Thyroid gland (tissue), 4 donors: ENCODE measurements around the gene C10orf105. TPM values are rescaled to one million over a fixed set of nuclear protein-coding genes. Genes with fewer than 3 reads are reported as not detected.
A peak's percentile ranks its signal among the peaks of the same experiment; 100 is the strongest.

Experiments used
- DNase-seq, 2 donors: peaks; one replicate each; pipeline ENCODE4 v3.0.0-alpha.2; 2019
- H3K27ac ChIP-seq, 3 donors: fragments of 200-600 bp; sonication (generic); 1 replicate in 2 of 3; 2 replicates in 1 of 3; pipeline ENCODE4 v1.5.1; 2016 to 2019; ENCODE audit warnings: mild to moderate bottlenecking in 1 of 3, moderate library complexity in 1 of 3
- H3K27me3 ChIP-seq: fragments of 200-600 bp; sonication (generic); one replicate; pipeline ENCODE4 v1.5.1; 2019
- H3K36me3 ChIP-seq, 2 donors: fragments of 200-600 bp; sonication (generic); one replicate each; pipeline ENCODE4 v1.5.1; 2016 to 2019
- H3K4me1 ChIP-seq, 2 donors: fragments of 200-600 bp; sonication (generic); one replicate each; pipeline ENCODE4 v1.5.1; 2017 to 2019
- H3K4me3 ChIP-seq, 3 donors: fragments of 200-600 bp; sonication (generic); replicated peaks in 1 of 3; 1 replicate in 2 of 3; 2 replicates in 1 of 3; pipeline ENCODE4 v1.5.1; 2016; ENCODE audit warnings: mild to moderate bottlenecking in 1 of 3
- H3K9me3 ChIP-seq: fragments of 200-600 bp; sonication (generic); one replicate; pipeline ENCODE4 v1.5.1; 2017
- POLR2A ChIP-seq, 2 donors: fragments of 450-650 bp; IDR thresholded peaks; one replicate each; pipeline ENCODE4 v1.6.1; 2017; ENCODE audit warnings: antibody characterized with exemption in 2 of 2, mild to moderate bottlenecking in 2 of 2, moderate library complexity in 1 of 2
- WGBS, 2 donors: methylation state at CpG; one replicate each; pipeline ENCODE4 v1.1.5; 2017; 5-methylcytosine and 5-hydroxymethylcytosine counted together
- intact Hi-C: fragments of 100-400 bp; cut with DNase I; formaldehyde crosslinking; loops from one replicate; pipeline ENCODE4 v1.15.1; 2023
- total RNA-seq, 4 donors: library from RNA; depleted of rRNA; stranded (reverse); fragments of >200 nt; gene quantifications; one replicate each; pipeline ENCODE4 v1.2.3, GENCODE V29; 2016
- TF ChIP-seq, protein P1 (sequence below), 6 experiments: fragments of 200-600 bp in 3 of 6; fragments of 450-650 bp in 3 of 6; sonication (generic) in 3 of 6; IDR thresholded peaks; one replicate each; pipeline ENCODE4 v1.5.1; 2016 to 2019; ENCODE audit warnings: antibody characterized with exemption in 6 of 6, mild to moderate bottlenecking in 2 of 6, inconsistent platforms in 1 of 6, moderate library complexity in 1 of 6

Gene C10orf105
- total RNA-seq, 4 donors from 2014 or later: not detected

- TF ChIP-seq POLR2A (IDR thresholded peaks at IDR 0.05): no peak
- TF ChIP-seq, protein P1, sequence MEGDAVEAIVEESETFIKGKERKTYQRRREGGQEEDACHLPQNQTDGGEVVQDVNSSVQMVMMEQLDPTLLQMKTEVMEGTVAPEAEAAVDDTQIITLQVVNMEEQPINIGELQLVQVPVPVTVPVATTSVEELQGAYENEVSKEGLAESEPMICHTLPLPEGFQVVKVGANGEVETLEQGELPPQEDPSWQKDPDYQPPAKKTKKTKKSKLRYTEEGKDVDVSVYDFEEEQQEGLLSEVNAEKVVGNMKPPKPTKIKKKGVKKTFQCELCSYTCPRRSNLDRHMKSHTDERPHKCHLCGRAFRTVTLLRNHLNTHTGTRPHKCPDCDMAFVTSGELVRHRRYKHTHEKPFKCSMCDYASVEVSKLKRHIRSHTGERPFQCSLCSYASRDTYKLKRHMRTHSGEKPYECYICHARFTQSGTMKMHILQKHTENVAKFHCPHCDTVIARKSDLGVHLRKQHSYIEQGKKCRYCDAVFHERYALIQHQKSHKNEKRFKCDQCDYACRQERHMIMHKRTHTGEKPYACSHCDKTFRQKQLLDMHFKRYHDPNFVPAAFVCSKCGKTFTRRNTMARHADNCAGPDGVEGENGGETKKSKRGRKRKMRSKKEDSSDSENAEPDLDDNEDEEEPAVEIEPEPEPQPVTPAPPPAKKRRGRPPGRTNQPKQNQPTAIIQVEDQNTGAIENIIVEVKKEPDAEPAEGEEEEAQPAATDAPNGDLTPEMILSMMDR (IDR thresholded peaks at IDR 0.05): no peak
- Histone ChIP-seq H3K4me3 (no peak overlapping the region), H3K36me3 (no peaks in the 10 kb centered on the region), H3K9me3 (no peaks in the 10 kb centered on the region), H3K27ac (no peak overlapping the region), H3K4me1 (peaks cover 16 to 38% of the 10 kb centered on the region in 2 donors), H3K27me3 (no peaks in the 10 kb centered on the region)
- 81 to 93% methylated on average over 2 to 4 of the region's 4 CpGs for WGBS, 2 donors
- intact Hi-C loops: no loop called here
- DNase-seq: no peak
Observed at GRCh38 chr10:71717056-71717455, 2.5 kb downstream of the C10orf105 start.

DNA sequence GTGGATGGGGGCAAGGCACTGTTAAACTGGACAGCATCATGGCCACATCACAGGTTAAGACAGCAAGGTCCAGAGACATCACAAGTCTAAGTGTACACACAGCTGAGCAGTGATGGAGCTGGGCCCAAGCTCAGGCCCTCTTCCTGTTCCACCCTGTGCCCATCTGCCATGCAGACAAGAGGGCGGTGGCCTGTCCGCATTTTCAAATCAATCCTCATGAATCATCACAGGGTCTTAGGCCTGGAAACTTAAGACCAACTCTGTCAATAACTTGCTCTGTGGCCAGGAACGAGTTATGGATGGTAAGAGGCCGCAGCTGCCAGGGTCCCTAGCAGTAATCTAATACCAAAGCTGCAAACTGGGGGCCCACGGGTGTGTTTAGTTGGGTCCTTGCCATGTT is 3.2 kb downstream of the C10orf105 start:
- intact Hi-C loops: no loop called here
- Histone ChIP-seq H3K27ac (no peak overlapping the region), H3K27me3 (no peaks in the 10 kb centered on the region), H3K4me3 (no peak overlapping the region), H3K9me3 (no peaks in the 10 kb centered on the region), H3K4me1 (peaks cover 16 to 38% of the 10 kb centered on the region in 2 donors), H3K36me3 (no peaks in the 10 kb centered on the region)
- 90 to 97% methylated on average over 5 of the region's 5 CpGs for WGBS, 2 donors
- TF ChIP-seq POLR2A (IDR thresholded peaks at IDR 0.05): no peak
- TF ChIP-seq, protein P1 (IDR thresholded peaks at IDR 0.05): no peak
- DNase-seq: no peak

- Histone ChIP-seq H3K27ac (no peak overlapping the region), H3K4me3 (no peak overlapping the region), H3K9me3 (no peaks in the 10 kb centered on the region), H3K4me1 (peaks cover 16 to 38% of the 10 kb centered on the region in 2 donors), H3K36me3 (no peaks in the 10 kb centered on the region), H3K27me3 (no peaks in the 10 kb centered on the region)
- TF ChIP-seq, protein P1 (IDR thresholded peaks at IDR 0.05): no peak
- TF ChIP-seq POLR2A (IDR thresholded peaks at IDR 0.05): no peak
- intact Hi-C loops: no loop called here
- no peak for DNase-seq
- 94% methylated on average over 19 to 20 of the region's 20 CpGs for WGBS, 2 donors
Observed at GRCh38 chr10:71715860-71716259, 3.7 kb downstream of the C10orf105 start.

- H3K4me1 ChIP-seq: peaks cover 16 to 38% of the 10 kb centered on the region in 2 donors
Observed at GRCh38 chr10:71715026-71715425, 4.6 kb downstream of the C10orf105 start.

DNA sequence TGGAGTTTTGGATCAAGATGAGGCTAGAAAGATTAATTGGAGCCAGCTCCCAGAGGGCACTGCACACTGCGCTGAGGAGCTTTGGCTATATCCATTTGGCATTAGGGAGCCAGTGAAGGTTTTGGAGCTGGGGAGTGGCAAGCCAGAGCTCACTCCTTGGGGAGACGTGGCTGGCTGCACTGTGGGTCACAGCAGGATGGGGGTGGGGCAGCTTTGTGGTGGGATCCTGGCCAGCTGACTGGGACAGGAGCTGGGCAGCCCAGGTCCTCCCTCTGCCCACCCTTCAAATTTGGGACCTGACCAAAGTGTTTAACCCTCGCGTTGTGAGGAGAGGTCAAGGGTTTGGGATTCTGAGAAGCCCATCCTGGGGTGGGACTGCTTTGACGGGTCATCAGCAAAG is 5.0 kb downstream of the C10orf105 start:
- intact Hi-C loops: no loop called here
- 71 to 85% methylated on average over 2 to 5 of the region's 5 CpGs for WGBS, 2 donors
- H3K4me1 ChIP-seq: peaks cover 16 to 38% of the 10 kb centered on the region in 2 donors

More at GRCh38 chr10:71715026-71715425, 4.6 kb downstream of the C10orf105 start:
- no peak for TF ChIP-seq POLR2A (IDR thresholded peaks at IDR 0.05)
- TF ChIP-seq, protein P1 (IDR thresholded peaks at IDR 0.05): no peak
- WGBS, 2 donors: 86% methylated on average over 7 of the region's 8 CpGs; no CpG with 5 or more reads in 1 of the 2 donors
- no peak overlapping the region for H3K4me3 ChIP-seq
- H3K27ac ChIP-seq: no peak overlapping the region
- H3K27me3 ChIP-seq: no peaks in the 10 kb centered on the region
- no peaks in the 10 kb centered on the region for H3K36me3 ChIP-seq
- intact Hi-C loops: no loop called here
- H3K9me3 ChIP-seq: no peaks in the 10 kb centered on the region
- DNase-seq: no peak

More for the DNA sequence above, 5.0 kb downstream of the C10orf105 start:
- no peaks in the 10 kb centered on the region for H3K9me3 ChIP-seq
- TF ChIP-seq, protein P1 (IDR thresholded peaks at IDR 0.05): no peak
- TF ChIP-seq POLR2A (IDR thresholded peaks at IDR 0.05): no peak
- DNase-seq: no peak
- H3K27me3 ChIP-seq: no peaks in the 10 kb centered on the region
- no peaks in the 10 kb centered on the region for H3K36me3 ChIP-seq
- H3K27ac ChIP-seq: peak overlapping the region; percentile 61 to 76 (median 68)
- no peak overlapping the region for H3K4me3 ChIP-seq
